BLaER1 treated with 17β-estradiol and CSF1 and Interleukin-3, amounts not matched to agents 10 nM and 100 nM (cell line): ENCODE measurements around the gene RAB44.

ENCODE experiments used
- H3K27ac ChIP-seq, 11 experiments: shearing (Covaris generic); formaldehyde crosslinking; 2 replicates each; pipeline ENCODE4 v1.8.1; 2022
- H3K27me3 ChIP-seq, 11 experiments: shearing (Covaris generic); formaldehyde crosslinking; 2 replicates each; pipeline ENCODE4 v1.8.1; 2022
- H3K36me3 ChIP-seq, 11 experiments: shearing (Covaris generic); formaldehyde crosslinking; 2 replicates each; pipeline ENCODE4 v1.8.1; 2022
- H3K4me1 ChIP-seq, 10 experiments: shearing (Covaris generic); formaldehyde crosslinking; 2 replicates each; pipeline ENCODE4 v1.8.1; 2022
- H3K4me2 ChIP-seq, 11 experiments: shearing (Covaris generic); formaldehyde crosslinking; 2 replicates each; pipeline ENCODE4 v1.8.1; 2022
- H3K4me3 ChIP-seq, 10 experiments: shearing (Covaris generic); formaldehyde crosslinking; 2 replicates each; pipeline ENCODE4 v1.8.1; 2022
- H3K9ac ChIP-seq, 11 experiments: shearing (Covaris generic); formaldehyde crosslinking; 2 replicates each; pipeline ENCODE4 v1.8.1; 2022
- H3K9me3 ChIP-seq, 11 experiments: shearing (Covaris generic); formaldehyde crosslinking; replicated peaks in 1 of 11; 2 replicates each; pipeline ENCODE4 v1.8.1; 2022
- H4K20me1 ChIP-seq, 11 experiments: shearing (Covaris generic); formaldehyde crosslinking; 2 replicates each; pipeline ENCODE4 v1.8.1; 2022
- Cebpa-rat ChIP-seq, 11 experiments: shearing (Covaris generic); IDR thresholded peaks; 2 replicates each; pipeline ENCODE4 v1.8.1; 2022

The RAB44 gene

DNA sequence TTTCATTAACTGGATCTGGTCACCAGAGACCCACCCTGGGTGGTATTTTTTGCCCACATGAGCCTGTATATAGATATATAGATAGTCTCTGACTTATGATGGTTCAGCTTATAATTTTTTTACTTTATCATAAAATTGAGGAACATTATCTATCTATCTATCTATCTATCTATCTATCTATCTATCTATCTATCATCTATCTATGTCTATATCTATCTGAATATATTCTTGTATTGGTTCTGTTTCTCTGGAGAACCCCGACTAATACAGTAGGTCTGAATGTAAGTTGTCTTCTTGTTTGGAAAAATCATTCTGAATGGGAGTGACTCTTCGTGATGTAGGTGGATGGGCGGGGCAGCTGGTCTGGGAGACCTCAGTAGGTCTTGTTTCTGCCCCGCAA is 32.4 kb upstream of the RAB44 start:
- H4K20me1 ChIP-seq = no peaks in the 10 kb centered on the region
- H3K27me3 ChIP-seq = no peaks in the 10 kb centered on the region
- peak overlapping the region in 10 of 11 experiments; percentile 79 to 91 (median 88); a peak in 20 of 22 replicates for H3K27ac ChIP-seq
- H3K4me3 ChIP-seq = no peak overlapping the region
- H3K36me3 ChIP-seq = no peaks in the 10 kb centered on the region
- H3K4me1 ChIP-seq = peaks cover 85 to 100% (median 98%) of the 10 kb centered on the region in 10 experiments
- peak overlapping the region; percentile 85 to 96 (median 91) for H3K4me2 ChIP-seq
- peak overlapping the region in 6 of 11 experiments; percentile 30 to 79 (median 57); a peak in 3 of 22 replicates for H3K9ac ChIP-seq
- H3K9me3 ChIP-seq = no peaks in the 10 kb centered on the region
- no peak for TF ChIP-seq Cebpa-rat (IDR thresholded peaks at IDR 0.05)

DNA sequence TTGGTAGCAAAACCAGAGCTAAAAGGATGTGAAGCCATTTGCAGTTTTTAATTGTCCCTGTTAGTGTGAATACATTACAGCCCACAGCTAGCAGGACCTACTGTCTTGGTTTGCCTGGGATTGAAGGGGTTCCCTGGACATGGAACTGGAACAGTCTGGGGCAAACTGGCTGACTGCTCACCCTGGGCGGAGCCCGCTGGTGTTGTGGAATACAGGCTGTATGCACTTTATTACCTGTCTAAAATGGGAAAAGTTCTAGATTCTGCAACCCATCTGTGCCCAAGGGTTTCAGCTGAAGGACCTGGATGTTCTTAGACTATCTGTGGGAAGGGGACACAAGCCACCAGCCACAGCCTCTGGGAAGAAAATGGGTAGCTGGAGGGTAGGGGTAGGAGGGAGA is 31.3 kb upstream of the RAB44 start:
- peak overlapping the region; percentile 64 to 91 (median 87); a peak in 21 of 22 replicates for H3K27ac ChIP-seq
- H3K9me3 ChIP-seq = peaks cover 0 to 6% (median 3%) of the 10 kb centered on the region in 11 experiments; a peak in 3 of 22 replicates
- peaks cover 96 to 100% (median 98%) of the 10 kb centered on the region in 10 experiments for H3K4me1 ChIP-seq
- no peaks in the 10 kb centered on the region for H3K36me3 ChIP-seq
- no peaks in the 10 kb centered on the region for H4K20me1 ChIP-seq
- H3K27me3 ChIP-seq = no peaks in the 10 kb centered on the region
- peak overlapping the region; percentile 85 to 96 (median 91) for H3K4me2 ChIP-seq
- peak overlapping the region; percentile 61 to 81 (median 75); a peak in 21 of 22 replicates for H3K9ac ChIP-seq
- TF ChIP-seq Cebpa-rat (IDR thresholded peaks at IDR 0.05) = no peak
- peak overlapping the region in 1 of 10 experiments; percentile 47; a peak in 3 of 20 replicates for H3K4me3 ChIP-seq

DNA sequence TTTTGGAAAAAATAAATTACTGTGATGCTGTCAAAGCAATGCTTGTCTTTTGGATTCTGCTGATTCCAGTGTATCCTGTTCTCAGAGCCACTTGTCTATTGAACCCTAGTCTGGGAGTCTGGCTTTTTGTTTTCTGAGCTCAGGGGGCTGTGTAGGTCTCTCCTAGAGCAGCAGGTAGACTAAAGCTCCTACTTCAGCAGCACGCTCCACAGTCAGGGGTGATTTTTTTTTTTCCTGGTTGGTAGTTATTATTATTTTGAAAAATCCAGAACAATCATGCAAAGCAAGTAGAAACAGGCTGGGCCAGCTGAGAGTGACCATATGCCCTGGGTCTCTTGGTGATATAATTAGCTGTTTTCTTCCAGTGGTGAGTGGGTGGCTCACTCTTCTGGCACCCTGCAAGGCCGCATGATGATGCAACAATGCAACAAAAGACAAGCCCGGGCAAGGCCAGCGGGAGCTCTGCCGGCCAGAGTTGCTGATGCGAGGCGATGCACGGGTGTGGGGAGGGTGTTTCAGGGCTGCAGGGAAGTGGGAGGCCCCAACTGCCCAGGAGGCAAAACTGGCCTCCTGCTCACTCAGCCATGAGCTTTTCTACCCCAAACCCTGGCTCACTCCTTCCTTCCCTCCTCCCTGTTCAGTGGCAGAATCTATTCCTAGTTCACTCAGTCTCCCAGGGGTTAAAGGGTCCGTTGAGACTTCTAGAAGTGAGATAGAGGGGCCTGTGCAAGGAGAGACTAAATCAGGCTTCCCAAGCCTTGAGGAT is 30.6 kb upstream of the RAB44 start:
- Histone ChIP-seq H4K20me1 (no peaks in the 10 kb centered on the region), H3K9me3 (peaks cover 0 to 6% (median 4%) of the 10 kb centered on the region in 11 experiments; a peak in 3 of 22 replicates), H3K9ac (peak overlapping the region; percentile 64 to 81 (median 75); a peak in 21 of 22 replicates), H3K4me3 (peak overlapping the region; percentile 0 to 54 (median 46); a peak in 17 of 20 replicates), H3K4me2 (peak overlapping the region; percentile 85 to 96 (median 91)), H3K27ac (peak overlapping the region; percentile 64 to 91 (median 87); a peak in 21 of 22 replicates), H3K27me3 (no peaks in the 10 kb centered on the region), H3K36me3 (no peaks in the 10 kb centered on the region), H3K4me1 (peaks cover 91 to 100% (median 97%) of the 10 kb centered on the region in 10 experiments)
- TF ChIP-seq Cebpa-rat (IDR thresholded peaks at IDR 0.05) = peak; percentile 88 to 100 (median 96)

DNA sequence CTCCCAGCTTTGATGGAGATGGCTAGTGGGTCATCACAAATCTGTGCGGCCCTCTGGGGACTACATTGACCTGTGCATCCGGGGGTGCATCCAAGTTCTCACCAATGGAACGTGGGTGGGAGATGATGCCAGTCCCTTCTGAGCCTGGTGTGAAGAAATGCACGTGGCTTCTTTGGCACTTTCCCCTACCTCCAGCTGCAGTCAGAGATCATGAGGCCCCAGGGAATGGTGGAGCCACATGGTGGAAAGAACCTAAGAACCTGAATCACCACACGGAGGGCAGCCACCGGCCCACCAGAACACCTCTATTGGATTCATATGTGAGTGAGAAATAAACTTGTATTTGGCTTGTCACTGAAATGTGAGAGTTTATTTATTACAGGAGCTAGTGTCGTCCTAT is 29.0 kb upstream of the RAB44 start:
- no peak for TF ChIP-seq Cebpa-rat (IDR thresholded peaks at IDR 0.05)
- peaks cover 75 to 97% (median 85%) of the 10 kb centered on the region in 10 experiments for H3K4me1 ChIP-seq
- peak overlapping the region in 10 of 11 experiments; percentile 69 to 81 (median 76); a peak in 20 of 22 replicates for H3K9ac ChIP-seq
- no peaks in the 10 kb centered on the region for H3K36me3 ChIP-seq
- no peaks in the 10 kb centered on the region for H4K20me1 ChIP-seq
- no peaks in the 10 kb centered on the region for H3K27me3 ChIP-seq
- H3K9me3 ChIP-seq = peaks cover 0 to 6% (median 4%) of the 10 kb centered on the region in 11 experiments; a peak in 3 of 22 replicates
- H3K4me2 ChIP-seq = peak overlapping the region; percentile 85 to 96 (median 91)
- H3K4me3 ChIP-seq = peak overlapping the region in 8 of 10 experiments; percentile 36 to 54 (median 47); a peak in 15 of 20 replicates
- H3K27ac ChIP-seq = peak overlapping the region; percentile 64 to 91 (median 87); a peak in 21 of 22 replicates

DNA sequence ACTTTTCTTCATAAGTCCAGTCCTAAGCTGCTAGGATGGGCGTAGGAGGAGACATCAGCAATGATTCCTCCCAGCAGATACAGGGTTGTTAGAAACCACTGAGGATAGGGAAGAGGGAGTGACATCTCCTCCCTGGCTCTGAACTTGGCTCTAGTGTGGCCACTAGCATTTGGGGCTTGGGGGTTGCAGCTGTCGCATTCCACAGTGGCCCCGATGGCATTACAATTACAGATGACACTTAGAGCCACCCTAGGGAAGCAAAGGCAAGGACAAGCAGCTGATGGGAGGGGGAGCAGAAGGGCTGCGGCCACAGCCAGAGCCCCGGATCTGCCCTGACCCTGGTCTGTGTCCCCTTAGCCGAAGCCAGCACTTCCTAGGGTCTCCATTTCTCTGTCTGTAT is 28.6 kb upstream of the RAB44 start:
- peak overlapping the region in 7 of 10 experiments; percentile 1 to 54 (median 47); a peak in 13 of 20 replicates for H3K4me3 ChIP-seq
- no peak for TF ChIP-seq Cebpa-rat (IDR thresholded peaks at IDR 0.05)
- peaks cover 0 to 6% (median 4%) of the 10 kb centered on the region in 11 experiments; a peak in 3 of 22 replicates for H3K9me3 ChIP-seq
- peak overlapping the region; percentile 31 to 91 (median 87); a peak in 21 of 22 replicates for H3K27ac ChIP-seq
- peak overlapping the region; percentile 42 to 81 (median 75); a peak in 21 of 22 replicates for H3K9ac ChIP-seq
- H3K4me1 ChIP-seq = peaks cover 71 to 97% (median 81%) of the 10 kb centered on the region in 10 experiments
- peak overlapping the region; percentile 85 to 96 (median 91) for H3K4me2 ChIP-seq
- no peaks in the 10 kb centered on the region for H3K36me3 ChIP-seq
- no peaks in the 10 kb centered on the region for H4K20me1 ChIP-seq
- no peaks in the 10 kb centered on the region for H3K27me3 ChIP-seq

DNA sequence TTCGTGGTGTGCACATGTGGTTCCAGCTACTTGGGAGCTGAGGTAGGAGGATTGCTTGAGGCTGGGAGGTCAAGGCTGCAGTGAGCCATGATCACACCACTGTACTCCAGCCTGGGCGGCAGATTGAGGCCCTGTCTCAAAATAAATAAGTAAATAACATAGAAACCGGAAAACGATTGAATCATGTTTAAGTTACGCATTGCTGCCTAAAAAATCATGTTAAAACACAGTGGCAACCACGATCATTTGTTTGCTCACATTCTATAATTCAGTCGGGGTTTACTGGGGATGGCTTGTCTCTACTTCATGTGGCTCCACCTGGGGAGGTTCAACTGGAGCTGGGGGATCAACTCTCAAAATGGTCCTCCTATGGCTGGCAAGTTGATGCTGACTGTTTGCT is 27.4 kb upstream of the RAB44 start:
- Histone ChIP-seq H3K27ac (peak overlapping the region in 9 of 11 experiments; percentile 82 to 91 (median 88); a peak in 12 of 22 replicates), H3K4me3 (no peak overlapping the region), H3K4me1 (peaks cover 59 to 97% (median 79%) of the 10 kb centered on the region in 10 experiments), H3K4me2 (peak overlapping the region; percentile 85 to 96 (median 91)), H4K20me1 (no peaks in the 10 kb centered on the region), H3K36me3 (no peaks in the 10 kb centered on the region), H3K9me3 (peaks cover 0 to 6% (median 4%) of the 10 kb centered on the region in 11 experiments; a peak in 3 of 22 replicates), H3K9ac (peak overlapping the region in 1 of 11 experiments; percentile 12; a peak in 2 of 22 replicates), H3K27me3 (no peaks in the 10 kb centered on the region)
- TF ChIP-seq Cebpa-rat (IDR thresholded peaks at IDR 0.05) = no peak

DNA sequence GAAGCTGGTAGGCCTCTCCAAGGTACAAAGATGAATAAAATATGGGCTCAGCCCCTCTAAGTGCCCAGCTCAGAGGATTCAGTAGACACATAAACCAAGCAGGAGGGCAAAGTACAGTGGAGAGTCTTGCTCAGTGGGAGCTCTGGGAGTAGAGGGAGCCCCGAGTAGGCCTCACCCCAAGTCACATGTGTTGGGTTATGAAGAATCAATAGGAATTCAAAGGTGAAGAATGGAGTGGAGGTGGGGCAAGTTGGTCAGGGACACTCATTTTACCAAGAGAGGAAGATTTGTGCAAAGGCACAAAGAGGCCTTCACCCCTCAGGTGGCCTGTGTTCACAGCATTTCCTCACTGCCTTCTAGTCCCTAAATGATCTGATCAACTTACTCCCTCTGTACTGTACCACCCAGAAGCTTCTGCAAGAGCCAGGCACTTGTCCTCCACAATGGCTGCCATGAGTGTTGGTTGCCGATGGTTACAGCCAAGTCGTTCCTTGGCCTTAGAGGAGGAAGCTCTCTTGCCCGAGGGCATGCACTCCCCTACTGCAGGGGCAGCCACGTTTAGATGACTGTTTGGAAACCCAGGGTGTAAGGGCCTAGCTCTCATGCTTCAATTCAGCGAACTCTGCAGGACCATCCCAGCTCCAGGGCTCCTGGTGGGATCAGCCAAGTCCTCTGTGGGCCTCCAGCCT is 25.8 kb upstream of the RAB44 start:
- peak overlapping the region in 7 of 11 experiments; percentile 3 to 31 (median 8); a peak in 7 of 22 replicates for H3K4me2 ChIP-seq
- no peaks in the 10 kb centered on the region for H3K36me3 ChIP-seq
- no peak overlapping the region for H3K9ac ChIP-seq
- H3K4me1 ChIP-seq = peaks cover 59 to 97% (median 79%) of the 10 kb centered on the region in 10 experiments
- 0 out of 22 replicates have a peak overlapping the region, but pooled peaks of 1 of the 11 experiments have one; percentile 3 for H3K27ac ChIP-seq
- no peak overlapping the region for H3K4me3 ChIP-seq
- H4K20me1 ChIP-seq = no peaks in the 10 kb centered on the region
- no peak for TF ChIP-seq Cebpa-rat (IDR thresholded peaks at IDR 0.05)
- peaks cover 0 to 6% (median 4%) of the 10 kb centered on the region in 11 experiments; a peak in 3 of 22 replicates for H3K9me3 ChIP-seq
- no peaks in the 10 kb centered on the region for H3K27me3 ChIP-seq

DNA sequence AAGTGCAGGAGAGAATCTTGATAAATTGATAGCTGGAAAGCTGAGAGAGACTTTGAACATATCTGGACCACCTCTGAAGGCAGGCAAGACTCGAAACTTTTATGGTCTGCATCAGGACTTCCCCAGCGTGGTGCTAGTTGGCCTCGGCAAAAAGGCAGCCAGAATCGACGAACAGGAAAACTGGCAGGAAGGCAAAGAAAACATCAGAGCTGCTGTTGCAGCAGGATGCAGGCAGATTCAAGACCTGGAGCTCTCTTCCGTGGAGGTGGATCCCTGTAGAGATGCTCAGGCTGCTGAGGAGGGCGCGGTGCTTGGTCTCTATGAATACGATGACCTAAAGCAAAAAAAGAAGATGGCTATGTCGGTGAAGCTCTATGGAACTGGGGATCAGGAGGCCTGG is 23.7 kb upstream of the RAB44 start:
- peaks cover 0 to 3% (median 0%) of the 10 kb centered on the region in 11 experiments; a peak in 6 of 22 replicates for H3K36me3 ChIP-seq
- H3K27ac ChIP-seq = no peak overlapping the region
- no peak for TF ChIP-seq Cebpa-rat (IDR thresholded peaks at IDR 0.05)
- H3K4me3 ChIP-seq = no peak overlapping the region
- peaks cover 3 to 4% (median 4%) of the 10 kb centered on the region in 11 experiments; a peak in 21 of 22 replicates for H4K20me1 ChIP-seq
- H3K4me2 ChIP-seq = peak overlapping the region in 5 of 11 experiments; percentile 0 to 99 (median 24); a peak in 5 of 22 replicates
- peaks cover 0 to 6% (median 4%) of the 10 kb centered on the region in 11 experiments; a peak in 3 of 22 replicates for H3K9me3 ChIP-seq
- H3K27me3 ChIP-seq = no peaks in the 10 kb centered on the region
- H3K4me1 ChIP-seq = peaks cover 55 to 91% (median 74%) of the 10 kb centered on the region in 10 experiments
- H3K9ac ChIP-seq = no peak overlapping the region
